Activated T-helper 1 cell treated with anti-CD3 and anti-CD28 coated beads, Interleukin-12 subunit alpha, Interleukin-12 subunit beta, Interleukin-2, Interleukin-4 antibody, amounts not matched to agents 30 ng/mL and 10 ng/mL and 1 ng/mL, durations not matched to agents 14 hours and 24 hours and 36 hours (primary cell): ENCODE measurements around the gene PSTPIP1. TPM values are rescaled to one million over a fixed set of nuclear protein-coding genes. Genes with fewer than 3 reads are reported as not detected.
"Not testable (repeated sequence)": the region's sequence is repeated elsewhere in the genome, so short reads cannot be mapped to it uniquely, and the experiment has no call there.

Experiments used
- DNase-seq: peaks from one replicate; pipeline ENCODE4 v3.0.0; 2021; ENCODE audit warnings: low spot score
- H3K27ac Mint-ChIP-seq: one replicate; pipeline ENCODE4 v1.8.0; 2021; ENCODE audit warnings: mild to moderate bottlenecking, mixed read lengths
- H3K27me3 Mint-ChIP-seq: one replicate; pipeline ENCODE4 v1.8.0; 2022; ENCODE audit warnings: mild to moderate bottlenecking, moderate library complexity, mixed read lengths; ENCODE audit not compliant: insufficient read depth
- H3K36me3 Mint-ChIP-seq: one replicate; pipeline ENCODE4 v1.8.0; 2021; ENCODE audit warnings: low read depth, mixed read lengths
- H3K4me1 Mint-ChIP-seq: one replicate; pipeline ENCODE4 v1.8.0; 2021; ENCODE audit warnings: low read depth, mixed read lengths
- H3K4me3 Mint-ChIP-seq: one replicate; pipeline ENCODE4 v1.8.0; 2021; ENCODE audit warnings: mild to moderate bottlenecking, moderate library complexity, mixed read lengths
- H3K9me3 Mint-ChIP-seq: one replicate; pipeline ENCODE4 v1.8.0; 2021; ENCODE audit warnings: mixed read lengths
- intact Hi-C: fragments of 100-400 bp; cut with micrococcal nuclease; formaldehyde crosslinking; loops from one replicate; pipeline ENCODE4 v1.15.1; 2024
- total RNA-seq: library from RNA; stranded (reverse); gene quantifications from 2 replicates; pipeline ENCODE4 v1.2.3, GENCODE V29; 2022

Gene PSTPIP1
- total RNA-seq, result 218 and 226 TPM in 2 replicates

DNA sequence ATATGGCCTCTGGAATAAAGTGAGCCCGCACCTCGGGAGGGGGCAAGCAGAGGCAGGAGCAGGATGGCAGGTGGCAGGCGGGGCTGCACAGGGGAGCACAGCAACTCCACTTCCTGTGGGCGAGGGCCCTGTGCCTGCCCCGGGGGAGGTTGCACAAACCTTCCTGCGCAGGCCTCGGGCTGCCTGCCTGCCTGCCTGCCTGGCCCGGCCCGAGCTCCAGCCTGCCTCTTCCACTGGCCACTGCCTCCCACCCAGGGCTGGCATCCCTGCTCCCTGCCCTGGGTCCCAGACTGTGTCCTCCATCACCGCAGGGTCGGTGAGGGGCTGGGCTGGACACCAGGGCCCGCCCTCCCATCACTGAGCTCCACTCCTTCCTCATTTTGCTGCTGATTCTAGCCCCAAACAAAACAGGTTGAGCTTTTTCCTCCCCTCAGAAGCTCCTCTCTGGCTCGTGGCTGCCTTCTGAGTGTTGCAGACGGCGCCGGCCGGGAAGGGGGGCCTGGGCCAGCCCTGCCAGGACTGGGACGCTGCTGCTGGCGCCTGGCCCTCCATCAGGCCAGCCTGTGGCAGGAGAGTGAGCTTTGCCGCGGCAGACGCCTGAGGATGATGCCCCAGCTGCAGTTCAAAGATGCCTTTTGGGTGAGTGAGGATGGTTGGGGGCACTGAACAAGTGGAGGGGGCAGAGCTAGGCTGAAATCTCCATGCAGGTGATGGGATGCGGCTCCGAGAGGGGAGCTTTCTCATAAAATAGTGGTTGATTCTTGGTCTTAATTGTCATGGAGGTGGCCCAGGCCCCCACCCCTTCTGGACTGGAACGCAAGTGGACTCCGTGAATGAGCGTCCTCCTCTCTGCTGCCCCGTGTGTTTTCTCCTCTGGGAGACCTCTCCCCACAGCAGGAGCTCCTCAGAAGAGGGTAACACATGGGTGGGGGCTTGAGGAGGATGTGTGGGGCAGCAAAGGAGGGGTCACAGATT is at the start of gene PSTPIP1:
PSTPIP1 (plus strand) TSS at position 156 of the 975 bp plus-strand sequence; CDS start at position 604, 448 bp downstream.
- intact Hi-C loops, result loop anchor here (1.0 to 2.0 kb wide), 2 partner anchors 8 to 18 kb away; no protein-coding TSS in a partner anchor
- Mint-ChIP-seq H3K4me1 (peaks cover 81% of the 10 kb centered on the region), H3K27me3 (no peaks in the 10 kb centered on the region), H3K4me3 (peak within 1 kb of the TSS; percentile 95), H3K9me3 (no peaks in the 10 kb centered on the region), H3K36me3 (peaks cover 27% of the 10 kb centered on the region), H3K27ac (peak within 1 kb of the TSS; percentile 89)
- peak; percentile 64 for DNase-seq

DNA sequence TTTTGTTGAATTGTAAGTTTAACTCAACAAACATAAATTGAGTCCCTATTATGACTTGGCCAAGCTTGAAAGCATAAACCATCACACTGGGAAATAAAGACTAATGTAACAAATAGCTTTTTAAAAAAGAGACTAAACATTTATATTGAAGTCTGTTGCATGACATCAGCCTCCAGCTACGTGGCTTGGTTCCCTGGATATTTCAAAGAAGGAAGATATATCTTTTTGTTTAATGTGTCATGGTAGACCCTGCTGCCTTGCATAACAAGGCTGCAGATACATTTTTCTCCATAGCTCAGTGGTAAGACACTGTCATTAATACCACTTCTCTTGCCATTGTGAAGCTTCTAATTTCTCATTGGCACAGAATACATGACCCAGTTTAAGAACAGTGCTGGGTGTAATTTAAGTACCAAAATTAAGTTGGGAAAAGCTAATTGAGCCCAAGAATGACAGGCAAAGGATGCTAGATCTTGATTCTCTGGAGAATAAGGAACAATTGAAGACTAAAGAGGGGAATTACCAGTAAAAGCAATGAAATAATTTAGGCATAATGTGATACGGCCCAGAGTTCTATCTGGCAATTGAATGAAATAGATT is 49.3 kb upstream of the PSTPIP1 start:
- DNase-seq, result no peak
- H3K27me3 Mint-ChIP-seq, result no peaks in the 10 kb centered on the region
- H3K36me3 Mint-ChIP-seq, result peaks cover 43% of the 10 kb centered on the region
- intact Hi-C loops, result no loop called here
- H3K9me3 Mint-ChIP-seq, result no peaks in the 10 kb centered on the region
- H3K27ac Mint-ChIP-seq, result no peak overlapping the region
- H3K4me3 Mint-ChIP-seq, result no peak overlapping the region
- H3K4me1 Mint-ChIP-seq, result peaks cover 8% of the 10 kb centered on the region

GRCh38 chr15:76947454-76947853 is 47.5 kb upstream of the PSTPIP1 start:
- peaks cover 47% of the 10 kb centered on the region for H3K36me3 Mint-ChIP-seq
- peaks cover 14% of the 10 kb centered on the region for H3K4me1 Mint-ChIP-seq
- no peak overlapping the region for H3K4me3 Mint-ChIP-seq
- intact Hi-C loops, result no loop called here
- H3K27ac Mint-ChIP-seq, result no peak overlapping the region
- H3K9me3 Mint-ChIP-seq, result no peaks in the 10 kb centered on the region
- no peaks in the 10 kb centered on the region for H3K27me3 Mint-ChIP-seq
- DNase-seq, result no peak

DNA sequence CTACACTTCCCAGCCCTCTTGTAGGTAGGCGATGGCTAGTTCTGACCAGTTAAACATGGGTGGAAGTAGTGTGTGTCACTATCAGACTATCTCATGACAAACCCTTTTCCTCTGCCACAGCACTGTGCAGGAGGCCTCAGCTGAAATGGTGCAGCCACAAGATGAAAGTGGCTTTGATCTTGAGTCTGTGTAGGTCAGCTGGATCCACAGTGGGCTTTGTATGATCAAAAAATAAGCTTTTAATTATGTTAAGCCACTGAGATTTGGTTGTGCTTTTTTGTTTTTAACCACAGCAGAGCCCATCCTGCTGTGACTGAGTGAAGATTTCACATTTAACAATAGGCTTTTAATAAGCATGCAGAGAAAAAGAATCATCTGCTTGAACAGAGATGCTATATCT is 43.7 kb upstream of the PSTPIP1 start:
- Mint-ChIP-seq H3K4me1 (peaks cover 14% of the 10 kb centered on the region), H3K4me3 (no peak overlapping the region), H3K9me3 (no peaks in the 10 kb centered on the region), H3K27ac (no peak overlapping the region), H3K27me3 (peaks cover 4% of the 10 kb centered on the region), H3K36me3 (peaks cover 26% of the 10 kb centered on the region)
- no peak for DNase-seq
- intact Hi-C loops, result no loop called here

- intact Hi-C loops, result no loop called here
- H3K4me1 Mint-ChIP-seq, result peaks cover 7% of the 10 kb centered on the region
- DNase-seq, result no peak
- no peaks in the 10 kb centered on the region for H3K9me3 Mint-ChIP-seq
- peaks cover 6% of the 10 kb centered on the region for H3K36me3 Mint-ChIP-seq
- peaks cover 4% of the 10 kb centered on the region for H3K27me3 Mint-ChIP-seq
- no peak overlapping the region for H3K4me3 Mint-ChIP-seq
- H3K27ac Mint-ChIP-seq, result no peak overlapping the region
Measured at GRCh38 chr15:76953913-76954312, 41.0 kb upstream of the PSTPIP1 start.

- Mint-ChIP-seq H3K27me3 (peaks cover 4% of the 10 kb centered on the region), H3K4me1 (peaks cover 7% of the 10 kb centered on the region), H3K4me3 (no peak overlapping the region), H3K27ac (no peak overlapping the region), H3K9me3 (no peaks in the 10 kb centered on the region), H3K36me3 (peaks cover 6% of the 10 kb centered on the region)
- DNase-seq, result no peak
- intact Hi-C loops, result no loop called here
Measured at GRCh38 chr15:76954744-76955143, 40.2 kb upstream of the PSTPIP1 start.

DNA sequence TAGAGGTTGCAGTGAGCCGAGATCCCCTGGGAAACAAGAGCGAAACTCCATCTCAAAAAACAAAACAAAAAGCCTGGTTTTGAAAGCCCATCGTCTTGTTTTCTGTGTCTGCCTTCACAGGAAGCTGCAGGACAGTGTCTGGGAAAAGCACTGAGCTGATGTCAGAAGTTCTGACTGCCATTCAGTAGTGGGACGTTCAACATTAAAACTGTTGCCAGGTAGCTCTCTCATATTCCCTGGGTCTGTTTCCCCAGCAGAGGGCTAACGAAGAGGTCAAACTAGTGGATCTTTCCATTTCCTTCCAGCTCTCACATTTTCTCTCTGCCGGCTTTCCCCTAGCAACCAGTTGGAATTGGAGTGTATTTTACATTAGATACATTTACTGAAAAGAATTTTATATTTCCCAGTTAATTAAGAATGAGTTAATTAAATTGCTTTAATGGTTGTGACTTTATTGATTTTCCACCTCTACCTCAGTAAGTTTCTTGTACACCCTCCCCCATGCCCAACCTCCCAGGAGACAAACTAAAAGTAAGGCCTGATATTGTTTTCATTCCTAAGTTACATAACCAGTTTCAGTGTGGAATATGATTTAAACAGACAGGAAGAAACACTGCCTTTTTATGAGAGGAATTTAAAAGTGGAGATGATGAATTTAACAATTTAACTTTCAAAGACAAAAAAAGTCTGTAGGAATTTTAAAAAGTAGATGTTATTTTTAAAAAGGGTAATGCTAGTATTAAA is 33.5 kb upstream of the PSTPIP1 start:
- H3K36me3 Mint-ChIP-seq, result no peaks in the 10 kb centered on the region
- H3K27ac Mint-ChIP-seq, result no peak overlapping the region
- peaks cover 15% of the 10 kb centered on the region for H3K27me3 Mint-ChIP-seq
- intact Hi-C loops, result no loop called here
- no peak for DNase-seq
- peaks cover 4% of the 10 kb centered on the region for H3K4me1 Mint-ChIP-seq
- H3K9me3 Mint-ChIP-seq, result no peaks in the 10 kb centered on the region
- no peak overlapping the region for H3K4me3 Mint-ChIP-seq

DNA sequence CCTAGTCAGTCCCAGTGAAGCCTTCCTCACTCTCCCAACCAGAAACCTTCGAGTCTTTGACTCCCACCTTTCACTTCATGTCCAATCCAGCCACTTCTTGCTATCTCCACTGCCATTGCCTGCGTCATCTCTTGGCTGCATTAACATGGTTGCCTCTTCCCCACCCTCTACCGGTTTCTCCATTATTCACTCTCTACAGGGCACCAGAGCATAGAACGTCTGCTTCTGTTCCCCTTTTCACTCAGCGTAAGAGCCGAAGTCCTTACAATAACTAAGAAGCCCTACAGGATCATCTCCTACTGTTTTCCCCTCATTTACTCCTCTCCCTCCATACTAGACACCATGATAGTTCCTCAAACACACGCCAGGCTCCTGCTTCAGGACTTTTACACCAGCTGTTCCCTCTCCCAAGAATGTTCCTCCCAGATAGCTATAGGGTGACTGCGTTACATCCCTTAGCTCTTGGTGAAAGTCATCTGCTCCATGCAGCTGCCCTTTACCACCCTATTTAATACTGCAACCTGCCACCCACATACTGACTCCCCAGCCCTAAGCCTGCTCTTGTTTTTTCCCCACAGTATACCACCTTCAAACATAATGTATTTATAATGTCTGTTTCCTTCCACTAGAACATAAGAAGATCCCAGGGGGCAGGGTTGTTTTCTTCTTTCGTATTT is 32.5 kb upstream of the PSTPIP1 start:
- Mint-ChIP-seq H3K4me1 (peaks cover 4% of the 10 kb centered on the region), H3K27ac (no peak overlapping the region), H3K9me3 (no peaks in the 10 kb centered on the region), H3K4me3 (no peak overlapping the region), H3K27me3 (peaks cover 15% of the 10 kb centered on the region), H3K36me3 (no peaks in the 10 kb centered on the region)
- intact Hi-C loops, result no loop called here
- DNase-seq, result no peak

DNA sequence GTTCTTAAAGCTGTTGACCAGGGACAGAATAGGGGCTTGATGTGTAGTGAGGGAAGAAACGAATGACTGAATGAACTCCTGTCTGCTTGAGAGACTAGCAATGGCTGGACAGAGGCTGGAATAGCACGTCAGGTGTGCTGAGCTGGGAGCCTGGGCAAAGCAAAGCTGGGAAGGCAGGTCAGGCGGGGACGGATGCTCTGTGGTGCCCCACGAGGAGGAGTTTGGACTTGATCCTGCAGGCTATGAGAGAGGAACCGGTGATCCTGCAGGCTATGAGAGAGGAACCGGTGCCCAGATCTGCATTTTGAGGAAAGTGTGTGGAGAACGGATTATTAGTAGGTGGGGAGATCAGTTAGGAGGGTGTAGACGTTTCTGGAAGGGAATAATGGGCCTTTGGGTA is 31.3 kb upstream of the PSTPIP1 start:
- Mint-ChIP-seq H3K4me1 (peaks cover 4% of the 10 kb centered on the region), H3K4me3 (no peak overlapping the region), H3K27ac (no peak overlapping the region), H3K36me3 (no peaks in the 10 kb centered on the region), H3K27me3 (peaks cover 15% of the 10 kb centered on the region), H3K9me3 (no peaks in the 10 kb centered on the region)
- intact Hi-C loops, result no loop called here
- no peak for DNase-seq

DNA sequence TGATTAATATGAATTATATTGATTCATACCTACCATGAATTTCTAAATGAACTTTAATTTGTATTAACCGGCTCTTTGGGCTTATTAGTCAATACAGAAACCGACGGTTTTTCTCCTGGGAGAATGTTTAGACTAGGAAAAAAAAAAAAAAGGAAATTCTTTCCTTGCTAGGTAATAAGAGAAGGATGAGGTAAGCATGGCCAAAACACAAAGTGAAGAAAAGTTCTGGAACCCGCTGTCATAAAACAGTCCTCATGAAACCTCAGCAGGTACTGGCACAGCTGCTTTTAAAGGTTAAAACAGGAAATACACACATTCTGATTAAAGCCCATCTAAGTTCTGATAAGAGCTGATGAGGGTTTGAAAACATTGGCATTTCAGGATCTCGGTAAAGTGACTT is 30.8 kb upstream of the PSTPIP1 start:
- H3K4me1 Mint-ChIP-seq, result peaks cover 4% of the 10 kb centered on the region
- intact Hi-C loops, result no loop called here
- DNase-seq, result no peak
- H3K27ac Mint-ChIP-seq, result no peak overlapping the region
- H3K36me3 Mint-ChIP-seq, result no peaks in the 10 kb centered on the region
- no peak overlapping the region for H3K4me3 Mint-ChIP-seq
- H3K27me3 Mint-ChIP-seq, result peaks cover 15% of the 10 kb centered on the region
- no peaks in the 10 kb centered on the region for H3K9me3 Mint-ChIP-seq

GRCh38 chr15:76966051-76966450 is 28.9 kb upstream of the PSTPIP1 start:
- intact Hi-C loops, H3K27ac Mint-ChIP-seq, H3K4me1 Mint-ChIP-seq, H3K4me3 Mint-ChIP-seq, H3K9me3 Mint-ChIP-seq, DNase-seq, H3K36me3 Mint-ChIP-seq: not testable (repeated sequence)
- H3K27me3 Mint-ChIP-seq, result peaks cover 16% of the 10 kb centered on the region

GRCh38 chr15:76967067-76967466 is 27.9 kb upstream of the PSTPIP1 start:
- Mint-ChIP-seq H3K36me3 (no peaks in the 10 kb centered on the region), H3K9me3 (no peaks in the 10 kb centered on the region), H3K4me1 (peaks cover 4% of the 10 kb centered on the region), H3K4me3 (no peak overlapping the region), H3K27ac (no peak overlapping the region), H3K27me3 (peaks cover 17% of the 10 kb centered on the region)
- intact Hi-C loops, result no loop called here
- DNase-seq, result no peak
